NB4 (cell line): ENCODE results near the gene ITPK1.
A peak's percentile ranks its signal among the peaks of the same experiment; 100 is the strongest.

Experiments
- MAX ChIP-seq: IDR thresholded peaks from 2 replicates; pipeline ENCODE4 v1.6.1; 2011; ENCODE audit warnings: low read depth, low read length
- MYC ChIP-seq: IDR thresholded peaks from 2 replicates; pipeline ENCODE4 v1.6.1; 2011; ENCODE audit warnings: low read depth, low read length
- POLR2A ChIP-seq: IDR thresholded peaks from 2 replicates; pipeline ENCODE4 v1.6.1; 2011; ENCODE audit warnings: mild to moderate bottlenecking; ENCODE audit not compliant: insufficient read length; ENCODE audit errors: extremely low read depth
- TF ChIP-seq, protein P1 (sequence below): IDR thresholded peaks from one replicate; pipeline ENCODE4 v1.5.1; 2012; ENCODE audit warnings: low read depth, low read length

- TF ChIP-seq, protein P1, sequence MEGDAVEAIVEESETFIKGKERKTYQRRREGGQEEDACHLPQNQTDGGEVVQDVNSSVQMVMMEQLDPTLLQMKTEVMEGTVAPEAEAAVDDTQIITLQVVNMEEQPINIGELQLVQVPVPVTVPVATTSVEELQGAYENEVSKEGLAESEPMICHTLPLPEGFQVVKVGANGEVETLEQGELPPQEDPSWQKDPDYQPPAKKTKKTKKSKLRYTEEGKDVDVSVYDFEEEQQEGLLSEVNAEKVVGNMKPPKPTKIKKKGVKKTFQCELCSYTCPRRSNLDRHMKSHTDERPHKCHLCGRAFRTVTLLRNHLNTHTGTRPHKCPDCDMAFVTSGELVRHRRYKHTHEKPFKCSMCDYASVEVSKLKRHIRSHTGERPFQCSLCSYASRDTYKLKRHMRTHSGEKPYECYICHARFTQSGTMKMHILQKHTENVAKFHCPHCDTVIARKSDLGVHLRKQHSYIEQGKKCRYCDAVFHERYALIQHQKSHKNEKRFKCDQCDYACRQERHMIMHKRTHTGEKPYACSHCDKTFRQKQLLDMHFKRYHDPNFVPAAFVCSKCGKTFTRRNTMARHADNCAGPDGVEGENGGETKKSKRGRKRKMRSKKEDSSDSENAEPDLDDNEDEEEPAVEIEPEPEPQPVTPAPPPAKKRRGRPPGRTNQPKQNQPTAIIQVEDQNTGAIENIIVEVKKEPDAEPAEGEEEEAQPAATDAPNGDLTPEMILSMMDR = peak; percentile 52
- TF ChIP-seq POLR2A = no peak
- TF ChIP-seq MAX = no peak
- no peak for TF ChIP-seq MYC
Observed at GRCh38 chr14:93033983-93034670, 81.6 kb downstream of the ITPK1 start.
